ENCODE data around the gene KLHL29.

Gene KLHL29

GRCh38 chr2:23699580-23699925 lies 314.6 kb downstream of the KLHL29 start:
- Histone ChIP-seq H4K12ac (ENCODE audit: low read depth, low read length) (no peak overlapping the region), H3K9ac (ENCODE audit: low read length) (no peak overlapping the region), H3K4me2 (ENCODE audit: low read length) (no peak overlapping the region), H3K9me3 (ENCODE audit: insufficient read depth, low read depth, low read length) (peaks cover 11% of the 10 kb centered on the region), H3K4ac (ENCODE audit: low read depth, low read length) (no peak overlapping the region), H3K79me1 (ENCODE audit: low read length) (no peaks in the 10 kb centered on the region), H3K4me1 (ENCODE audit: control insufficient read depth in 1 of 2, insufficient read depth in 2 of 2, low read length in 2 of 2) (no peaks in the 10 kb centered on the region), H3K27me3 (ENCODE audit: insufficient read depth, low read length) (no peaks in the 10 kb centered on the region), H3K23ac (ENCODE audit: low read length) (peak overlapping the region; percentile 17), H4K8ac (ENCODE audit: low read depth, low read length) (no peak overlapping the region), H3K36me3 (ENCODE audit: control insufficient read depth in 1 of 2, insufficient read depth in 2 of 2, low read length in 2 of 2) (peaks cover 29 to 48% of the 10 kb centered on the region in 2 experiments), H3K27ac (ENCODE audit: low read depth, low read length) (no peak overlapping the region), H2AK5ac (ENCODE audit: low read length) (no peak overlapping the region), H2BK12ac (ENCODE audit: low read length) (no peak overlapping the region), H3K14ac (ENCODE audit: low read length) (no peak overlapping the region), H2BK5ac (ENCODE audit: low read depth, low read length, poor library complexity) (no peak overlapping the region), H2AFZ (ENCODE audit: insufficient read depth, low read length, poor library complexity) (no peak overlapping the region), H3K4me3 (ENCODE audit: low read depth, low read length) (no peak overlapping the region), H3K79me2 (ENCODE audit: control insufficient read depth, insufficient read depth, low read length, poor library complexity) (no peaks in the 10 kb centered on the region), H3K18ac (ENCODE audit: low read length) (no peak overlapping the region), H4K91ac (ENCODE audit: low read depth, low read length) (no peak overlapping the region), H2BK120ac (ENCODE audit: insufficient read depth, low read length, poor library complexity) (no peak overlapping the region)
- WGBS (ENCODE audit: extremely low coverage, insufficient coverage, insufficient read length): no CpG with 5 or more reads among the region's 5 CpGs
- DNase-seq: no peak

- Histone ChIP-seq H3K23ac (ENCODE audit: low read length) (no peak overlapping the region), H4K91ac (ENCODE audit: low read depth, low read length) (no peak overlapping the region), H3K4me1 (ENCODE audit: control insufficient read depth in 1 of 2, insufficient read depth in 2 of 2, low read length in 2 of 2) (no peaks in the 10 kb centered on the region), H3K4ac (ENCODE audit: low read depth, low read length) (no peak overlapping the region), H3K18ac (ENCODE audit: low read length) (no peak overlapping the region), H2BK5ac (ENCODE audit: low read depth, low read length, poor library complexity) (no peak overlapping the region), H3K36me3 (ENCODE audit: control insufficient read depth in 1 of 2, insufficient read depth in 2 of 2, low read length in 2 of 2) (peaks cover 29 to 44% of the 10 kb centered on the region in 2 experiments), H2BK120ac (ENCODE audit: insufficient read depth, low read length, poor library complexity) (no peak overlapping the region), H3K27me3 (ENCODE audit: insufficient read depth, low read length) (no peaks in the 10 kb centered on the region), H4K8ac (ENCODE audit: low read depth, low read length) (no peak overlapping the region), H3K9me3 (ENCODE audit: insufficient read depth, low read depth, low read length) (peaks cover 11% of the 10 kb centered on the region), H2AFZ (ENCODE audit: insufficient read depth, low read length, poor library complexity) (no peak overlapping the region), H3K4me3 (ENCODE audit: low read depth, low read length) (no peak overlapping the region), H3K27ac (ENCODE audit: low read depth, low read length) (no peak overlapping the region), H2AK5ac (ENCODE audit: low read length) (no peak overlapping the region), H3K14ac (ENCODE audit: low read length) (no peak overlapping the region), H3K9ac (ENCODE audit: low read length) (no peak overlapping the region), H2BK12ac (ENCODE audit: low read length) (no peak overlapping the region), H3K4me2 (ENCODE audit: low read length) (no peak overlapping the region), H3K79me2 (ENCODE audit: control insufficient read depth, insufficient read depth, low read length, poor library complexity) (no peaks in the 10 kb centered on the region), H4K12ac (ENCODE audit: low read depth, low read length) (no peak overlapping the region), H3K79me1 (ENCODE audit: low read length) (no peaks in the 10 kb centered on the region)
- no CpG with 5 or more reads among the region's 5 CpGs for WGBS (ENCODE audit: extremely low coverage, insufficient coverage, insufficient read length)
- DNase-seq: no peak
Measured at GRCh38 chr2:23700627-23701026, 315.6 kb downstream of the KLHL29 start.

- Histone ChIP-seq H2BK120ac (ENCODE audit: insufficient read depth, low read length, poor library complexity) (no peak overlapping the region), H4K12ac (ENCODE audit: low read depth, low read length) (no peak overlapping the region), H3K79me1 (ENCODE audit: low read length) (no peaks in the 10 kb centered on the region), H3K79me2 (ENCODE audit: control insufficient read depth, insufficient read depth, low read length, poor library complexity) (no peaks in the 10 kb centered on the region), H4K8ac (ENCODE audit: low read depth, low read length) (no peak overlapping the region), H3K4me2 (ENCODE audit: low read length) (no peak overlapping the region), H2AK5ac (ENCODE audit: low read length) (no peak overlapping the region), H3K36me3 (ENCODE audit: control insufficient read depth in 1 of 2, insufficient read depth in 2 of 2, low read length in 2 of 2) (peaks cover 28 to 42% of the 10 kb centered on the region in 2 experiments), H2BK12ac (ENCODE audit: low read length) (no peak overlapping the region), H2BK5ac (ENCODE audit: low read depth, low read length, poor library complexity) (no peak overlapping the region), H3K4me3 (ENCODE audit: low read depth, low read length) (no peak overlapping the region), H3K4ac (ENCODE audit: low read depth, low read length) (no peak overlapping the region), H3K9ac (ENCODE audit: low read length) (no peak overlapping the region), H4K91ac (ENCODE audit: low read depth, low read length) (no peak overlapping the region), H3K27me3 (ENCODE audit: insufficient read depth, low read length) (no peaks in the 10 kb centered on the region), H2AFZ (ENCODE audit: insufficient read depth, low read length, poor library complexity) (no peak overlapping the region), H3K23ac (ENCODE audit: low read length) (no peak overlapping the region), H3K9me3 (ENCODE audit: insufficient read depth, low read depth, low read length) (peaks cover 7% of the 10 kb centered on the region), H3K18ac (ENCODE audit: low read length) (no peak overlapping the region), H3K4me1 (ENCODE audit: control insufficient read depth in 1 of 2, insufficient read depth in 2 of 2, low read length in 2 of 2) (no peaks in the 10 kb centered on the region), H3K27ac (ENCODE audit: low read depth, low read length) (no peak overlapping the region), H3K14ac (ENCODE audit: low read length) (no peak overlapping the region)
- no CpG with 5 or more reads among the region's 17 CpGs for WGBS (ENCODE audit: extremely low coverage, insufficient coverage, insufficient read length)
- DNase-seq: no peak
Measured at GRCh38 chr2:23703037-23703582, 318.1 kb downstream of the KLHL29 start.

- Histone ChIP-seq H4K12ac (ENCODE audit: low read depth, low read length) (no peak overlapping the region), H2AK5ac (ENCODE audit: low read length) (no peak overlapping the region), H2AFZ (ENCODE audit: insufficient read depth, low read length, poor library complexity) (no peak overlapping the region), H3K27ac (ENCODE audit: low read depth, low read length) (no peak overlapping the region), H3K9ac (ENCODE audit: low read length) (no peak overlapping the region), H4K91ac (ENCODE audit: low read depth, low read length) (no peak overlapping the region), H3K79me1 (ENCODE audit: low read length) (no peaks in the 10 kb centered on the region), H2BK120ac (ENCODE audit: insufficient read depth, low read length, poor library complexity) (no peak overlapping the region), H4K8ac (ENCODE audit: low read depth, low read length) (no peak overlapping the region), H2BK5ac (ENCODE audit: low read depth, low read length, poor library complexity) (no peak overlapping the region), H3K79me2 (ENCODE audit: control insufficient read depth, insufficient read depth, low read length, poor library complexity) (no peaks in the 10 kb centered on the region), H3K4me3 (ENCODE audit: low read depth, low read length) (no peak overlapping the region), H3K18ac (ENCODE audit: low read length) (no peak overlapping the region), H3K9me3 (ENCODE audit: insufficient read depth, low read depth, low read length) (peaks cover 7% of the 10 kb centered on the region), H3K4me1 (ENCODE audit: control insufficient read depth in 1 of 2, insufficient read depth in 2 of 2, low read length in 2 of 2) (no peaks in the 10 kb centered on the region), H3K36me3 (ENCODE audit: control insufficient read depth in 1 of 2, insufficient read depth in 2 of 2, low read length in 2 of 2) (peaks cover 28 to 42% of the 10 kb centered on the region in 2 experiments), H2BK12ac (ENCODE audit: low read length) (no peak overlapping the region), H3K14ac (ENCODE audit: low read length) (no peak overlapping the region), H3K27me3 (ENCODE audit: insufficient read depth, low read length) (no peaks in the 10 kb centered on the region), H3K4ac (ENCODE audit: low read depth, low read length) (no peak overlapping the region), H3K4me2 (ENCODE audit: low read length) (no peak overlapping the region), H3K23ac (ENCODE audit: low read length) (no peak overlapping the region)
- no CpG with 5 or more reads among the region's 16 CpGs for WGBS (ENCODE audit: extremely low coverage, insufficient coverage, insufficient read length)
- DNase-seq: no peak
Measured at GRCh38 chr2:23703583-23704385, 318.8 kb downstream of the KLHL29 start.
